ENCODE measurements around the gene SLC6A5.

DNA sequence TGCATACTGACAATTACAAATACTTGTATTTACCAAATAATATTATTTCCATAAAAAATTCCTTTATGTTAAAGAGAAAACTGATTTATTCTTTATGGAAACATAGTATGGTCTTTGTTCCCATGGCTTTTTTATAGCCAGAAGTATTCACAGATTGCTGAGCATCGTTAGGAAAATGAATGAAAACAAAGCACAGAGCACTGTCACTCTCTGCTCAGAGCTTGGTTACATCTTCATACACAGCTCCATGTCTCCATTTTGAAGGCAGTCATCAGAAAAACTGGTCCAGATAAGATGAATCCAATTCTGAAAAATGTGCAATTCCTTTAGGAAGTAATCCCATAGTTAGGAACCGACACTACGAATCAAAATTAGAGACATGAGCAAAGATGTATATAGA is 9.0 kb upstream of the SLC6A5 start:
- TF ChIP-seq, protein P1, sequence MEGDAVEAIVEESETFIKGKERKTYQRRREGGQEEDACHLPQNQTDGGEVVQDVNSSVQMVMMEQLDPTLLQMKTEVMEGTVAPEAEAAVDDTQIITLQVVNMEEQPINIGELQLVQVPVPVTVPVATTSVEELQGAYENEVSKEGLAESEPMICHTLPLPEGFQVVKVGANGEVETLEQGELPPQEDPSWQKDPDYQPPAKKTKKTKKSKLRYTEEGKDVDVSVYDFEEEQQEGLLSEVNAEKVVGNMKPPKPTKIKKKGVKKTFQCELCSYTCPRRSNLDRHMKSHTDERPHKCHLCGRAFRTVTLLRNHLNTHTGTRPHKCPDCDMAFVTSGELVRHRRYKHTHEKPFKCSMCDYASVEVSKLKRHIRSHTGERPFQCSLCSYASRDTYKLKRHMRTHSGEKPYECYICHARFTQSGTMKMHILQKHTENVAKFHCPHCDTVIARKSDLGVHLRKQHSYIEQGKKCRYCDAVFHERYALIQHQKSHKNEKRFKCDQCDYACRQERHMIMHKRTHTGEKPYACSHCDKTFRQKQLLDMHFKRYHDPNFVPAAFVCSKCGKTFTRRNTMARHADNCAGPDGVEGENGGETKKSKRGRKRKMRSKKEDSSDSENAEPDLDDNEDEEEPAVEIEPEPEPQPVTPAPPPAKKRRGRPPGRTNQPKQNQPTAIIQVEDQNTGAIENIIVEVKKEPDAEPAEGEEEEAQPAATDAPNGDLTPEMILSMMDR (IDR thresholded peaks at IDR 0.05): no peak
- no peak for TF ChIP-seq POLR2A (IDR thresholded peaks at IDR 0.05)

All from ovary (tissue), 3 donors.